ENCODE results near the gene TLR10. TPM values are rescaled to one million over a fixed set of nuclear protein-coding genes. Genes with fewer than 3 reads are reported as not detected.

Gene TLR10
- total RNA-seq, 1 experiment from 2014 or later = 0.30 TPM

GRCh38 chr4:38829237-38829636 is 46.4 kb upstream of the TLR10 start:
- ChIA-PET CTCF (interaction anchor here (1.2 kb wide), 1 partner anchor 31 kb away, joined by 3 read pairs; no protein-coding TSS in a partner anchor), POLR2A (no interaction called here), RAD21 (ENCODE audit: low non-redundant PET in 1 of 2, low total read pairs in 2 of 2, uncharacterized antibody in 2 of 2, unreplicated experiment in 2 of 2) (no interaction called here)
- Histone ChIP-seq H3K4me2 (ENCODE audit: low read length) (no peak overlapping the region), H2AFZ (ENCODE audit: low read depth, low read length, poor library complexity, severe bottlenecking) (no peak overlapping the region), H3K4me1 (ENCODE audit: control insufficient read depth in 1 of 2, insufficient read depth in 2 of 2, low read length in 2 of 2) (peaks cover 0 to 10% of the 10 kb centered on the region in 2 experiments; a peak in 2 of 4 replicates), H3K36me3 (ENCODE audit: control insufficient read depth in 1 of 2, insufficient read depth in 2 of 2, low read length in 2 of 2) (no peaks in the 10 kb centered on the region), H3K4me3 (replicated peaks in 1 of 2; ENCODE audit: low read depth in 1 of 2, low read length in 2 of 2) (no peak overlapping the region), H3K9ac (ENCODE audit: low read length) (no peak overlapping the region), H3K27me3 (ENCODE audit: insufficient read depth, low read length) (no peaks in the 10 kb centered on the region), H3K9me2 (ENCODE audit: insufficient read depth) (no peaks in the 10 kb centered on the region), H3K9me3 (ENCODE audit: control insufficient read depth in 1 of 2, insufficient read depth in 1 of 2, low read depth in 1 of 2, low read length in 2 of 2) (no peaks in the 10 kb centered on the region), H3K79me2 (ENCODE audit: insufficient read depth, low read length) (no peaks in the 10 kb centered on the region), H4K20me1 (ENCODE audit: insufficient read depth) (no peaks in the 10 kb centered on the region), H3K27ac (ENCODE audit: low read depth, low read length) (no peak overlapping the region)
- no peak for ATAC-seq
- DNase-seq (ENCODE audit: low read depth, low spot score) = no peak
- no peak for TF ChIP-seq ELF1 (IDR thresholded peaks at IDR 0.05; ENCODE audit: borderline replicate concordance, low read depth)
- BruUV-seq (replicated peaks) = no TSS peak
- intact Hi-C loops (cut with micrococcal nuclease) = no loop called here

GRCh38 chr4:38823766-38824165 is 41.0 kb upstream of the TLR10 start:
- no peaks in the 10 kb centered on the region for H3K79me2 ChIP-seq (ENCODE audit: insufficient read depth, low read length)
- no peaks in the 10 kb centered on the region for H3K36me3 ChIP-seq (ENCODE audit: control insufficient read depth in 1 of 2, insufficient read depth in 2 of 2, low read length in 2 of 2)
- ChIA-PET POLR2A (no interaction called here), RAD21 (ENCODE audit: low non-redundant PET in 1 of 2, low total read pairs in 2 of 2, uncharacterized antibody in 2 of 2, unreplicated experiment in 2 of 2) (no interaction called here), CTCF (no interaction called here)
- no peak overlapping the region for H3K9ac ChIP-seq (ENCODE audit: low read length)
- H4K20me1 ChIP-seq (ENCODE audit: insufficient read depth) = no peaks in the 10 kb centered on the region
- BruUV-seq (replicated peaks) = no TSS peak
- no peak for TF ChIP-seq SRF (IDR thresholded peaks at IDR 0.05; ENCODE audit: low read depth)
- no peak for TF ChIP-seq CTCF (IDR thresholded peaks at IDR 0.05 in 2 of 3, conservative IDR thresholded peaks at IDR 0.05 in 1 of 3; ENCODE audit: borderline replicate concordance in 1 of 3, insufficient read depth in 1 of 3, low read depth in 2 of 3, low read length in 2 of 3)
- TF ChIP-seq EZH2phosphoT487 (IDR thresholded peaks at IDR 0.05; ENCODE audit: borderline replicate concordance) = no peak
- no peak for TF ChIP-seq FOSL1 (IDR thresholded peaks at IDR 0.05; ENCODE audit: low read depth)
- no peak for TF ChIP-seq REST (IDR thresholded peaks at IDR 0.05; ENCODE audit: low read depth)
- no peak for TF ChIP-seq ELF1 (IDR thresholded peaks at IDR 0.05; ENCODE audit: borderline replicate concordance, low read depth)
- no peak for TF ChIP-seq ZFX (IDR thresholded peaks at IDR 0.05)
- TF ChIP-seq ATF3 (IDR thresholded peaks at IDR 0.05) = no peak
- TF ChIP-seq EGR1 (IDR thresholded peaks at IDR 0.05; ENCODE audit: low read depth) = no peak
- H2AFZ ChIP-seq (ENCODE audit: low read depth, low read length, poor library complexity, severe bottlenecking) = no peak overlapping the region
- H3K27ac ChIP-seq (ENCODE audit: low read depth, low read length) = no peak overlapping the region
- no peak overlapping the region for H3K4me3 ChIP-seq (replicated peaks in 1 of 2; ENCODE audit: low read depth in 1 of 2, low read length in 2 of 2)
- no peaks in the 10 kb centered on the region for H3K27me3 ChIP-seq (ENCODE audit: insufficient read depth, low read length)
- no peaks in the 10 kb centered on the region for H3K9me2 ChIP-seq (ENCODE audit: insufficient read depth)
- H3K4me2 ChIP-seq (ENCODE audit: low read length) = no peak overlapping the region
- DNase-seq (ENCODE audit: low read depth, low spot score) = no peak
- no peaks in the 10 kb centered on the region for H3K9me3 ChIP-seq (ENCODE audit: control insufficient read depth in 1 of 2, insufficient read depth in 1 of 2, low read depth in 1 of 2, low read length in 2 of 2)
- no peak for ATAC-seq
- no peaks in the 10 kb centered on the region for H3K4me1 ChIP-seq (ENCODE audit: control insufficient read depth in 1 of 2, insufficient read depth in 2 of 2, low read length in 2 of 2)
- intact Hi-C loops (cut with micrococcal nuclease) = no loop called here
